Glutamatergic neuron (in vitro differentiated cells): ENCODE data around the gene AP3D1. TPM values are rescaled to one million over a fixed set of nuclear protein-coding genes. Genes with fewer than 3 reads are reported as not detected.

Experiments
- DNase-seq: peaks from one replicate; pipeline ENCODE4 v3.0.0; 2022
- H3K27ac Mint-ChIP-seq: one replicate; pipeline ENCODE4 v1.8.0; 2020; ENCODE audit warnings: mild to moderate bottlenecking, mixed read lengths, inconsistent platforms; ENCODE audit not compliant: unreplicated experiment
- H3K27me3 Mint-ChIP-seq: one replicate; pipeline ENCODE4 v1.8.0; 2020; ENCODE audit warnings: mild to moderate bottlenecking, moderate library complexity, mixed read lengths, inconsistent platforms; ENCODE audit not compliant: unreplicated experiment
- H3K36me3 Mint-ChIP-seq: one replicate; pipeline ENCODE4 v1.8.0; 2020; ENCODE audit warnings: mild to moderate bottlenecking, mixed read lengths, inconsistent platforms; ENCODE audit not compliant: unreplicated experiment
- H3K4me1 Mint-ChIP-seq: one replicate; pipeline ENCODE4 v1.8.0; 2020; ENCODE audit warnings: mild to moderate bottlenecking, low read depth, mixed read lengths, inconsistent platforms; ENCODE audit not compliant: unreplicated experiment
- H3K4me3 Mint-ChIP-seq: one replicate; pipeline ENCODE4 v1.8.0; 2020; ENCODE audit warnings: mild to moderate bottlenecking, mixed read lengths, inconsistent platforms; ENCODE audit not compliant: unreplicated experiment
- H3K9me3 Mint-ChIP-seq: one replicate; pipeline ENCODE4 v1.8.0; 2020; ENCODE audit warnings: mild to moderate bottlenecking, moderate library complexity, mixed read lengths, inconsistent platforms; ENCODE audit not compliant: unreplicated experiment
- total RNA-seq: library from RNA; stranded (reverse); fragmentation: NEBNext Ultra II Directional; extraction: Animal tissue kit (Norgen Biotek cat#: 25700); gene quantifications from one replicate; pipeline ENCODE4 v1.2.1, GENCODE V29; 2021; ENCODE audit not compliant: unreplicated experiment
- TF ChIP-seq, protein P1 (sequence below): fragments of 200-600 bp; sonication (generic); IDR thresholded peaks from one replicate; pipeline ENCODE4 v1.5.0; 2021; ENCODE audit not compliant: partially characterized antibody, unreplicated experiment

AP3D1 gene
- total RNA-seq, 1 donor from 2014 or later, result 133 TPM

DNA sequence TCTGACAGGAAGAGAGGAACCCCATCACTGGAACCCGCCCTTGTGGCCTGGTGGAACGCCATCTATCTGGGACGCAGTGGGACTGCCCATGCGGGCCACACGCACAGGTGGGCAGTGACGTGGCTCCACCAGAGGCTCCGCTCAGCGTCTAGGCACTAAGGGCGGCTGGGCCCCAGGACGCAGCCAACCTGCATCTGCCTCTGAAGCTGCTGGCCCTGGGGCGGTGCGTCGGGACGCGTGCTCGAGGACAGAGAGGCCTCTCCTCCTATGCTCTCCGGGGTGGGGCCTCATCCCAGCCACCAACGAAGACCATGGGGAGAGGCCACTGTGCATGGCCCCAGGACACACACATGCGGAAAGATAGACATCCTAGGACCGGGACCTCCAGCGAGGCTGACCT is 36.5 kb downstream of the AP3D1 start:
- Mint-ChIP-seq H3K4me3 (no peak overlapping the region), H3K9me3 (peaks cover 1% of the 10 kb centered on the region), H3K36me3 (no peaks in the 10 kb centered on the region), H3K4me1 (no peaks in the 10 kb centered on the region), H3K27me3 (no peaks in the 10 kb centered on the region), H3K27ac (no peak overlapping the region)
- DNase-seq, result no peak
- TF ChIP-seq, protein P1, sequence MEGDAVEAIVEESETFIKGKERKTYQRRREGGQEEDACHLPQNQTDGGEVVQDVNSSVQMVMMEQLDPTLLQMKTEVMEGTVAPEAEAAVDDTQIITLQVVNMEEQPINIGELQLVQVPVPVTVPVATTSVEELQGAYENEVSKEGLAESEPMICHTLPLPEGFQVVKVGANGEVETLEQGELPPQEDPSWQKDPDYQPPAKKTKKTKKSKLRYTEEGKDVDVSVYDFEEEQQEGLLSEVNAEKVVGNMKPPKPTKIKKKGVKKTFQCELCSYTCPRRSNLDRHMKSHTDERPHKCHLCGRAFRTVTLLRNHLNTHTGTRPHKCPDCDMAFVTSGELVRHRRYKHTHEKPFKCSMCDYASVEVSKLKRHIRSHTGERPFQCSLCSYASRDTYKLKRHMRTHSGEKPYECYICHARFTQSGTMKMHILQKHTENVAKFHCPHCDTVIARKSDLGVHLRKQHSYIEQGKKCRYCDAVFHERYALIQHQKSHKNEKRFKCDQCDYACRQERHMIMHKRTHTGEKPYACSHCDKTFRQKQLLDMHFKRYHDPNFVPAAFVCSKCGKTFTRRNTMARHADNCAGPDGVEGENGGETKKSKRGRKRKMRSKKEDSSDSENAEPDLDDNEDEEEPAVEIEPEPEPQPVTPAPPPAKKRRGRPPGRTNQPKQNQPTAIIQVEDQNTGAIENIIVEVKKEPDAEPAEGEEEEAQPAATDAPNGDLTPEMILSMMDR, result no peak

DNA sequence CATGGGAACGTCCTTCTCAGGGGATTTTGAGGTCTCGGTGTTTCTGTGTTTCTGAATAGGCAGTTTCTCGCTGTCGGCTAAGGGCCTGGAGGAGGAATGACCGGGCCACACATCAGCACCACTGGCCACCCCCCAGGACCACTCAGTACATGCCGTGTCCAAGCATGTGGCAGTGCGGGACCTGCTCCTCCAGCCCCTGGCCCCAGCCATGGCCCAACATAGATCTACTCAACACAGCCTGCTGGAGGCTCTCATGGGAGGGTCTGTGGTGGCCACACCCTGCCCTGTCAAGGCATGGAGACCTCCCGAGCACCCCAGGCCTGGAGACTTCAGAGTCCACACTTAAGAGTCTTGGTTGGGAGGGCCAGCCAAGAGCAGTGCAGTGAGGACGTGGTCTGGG is 37.1 kb downstream of the AP3D1 start:
- Mint-ChIP-seq H3K4me3 (peak overlapping the region; percentile 8), H3K27ac (peak overlapping the region; percentile 3), H3K27me3 (no peaks in the 10 kb centered on the region), H3K4me1 (no peaks in the 10 kb centered on the region), H3K9me3 (peaks cover 1% of the 10 kb centered on the region), H3K36me3 (no peaks in the 10 kb centered on the region)
- DNase-seq, result no peak
- TF ChIP-seq, protein P1, result no peak

DNA sequence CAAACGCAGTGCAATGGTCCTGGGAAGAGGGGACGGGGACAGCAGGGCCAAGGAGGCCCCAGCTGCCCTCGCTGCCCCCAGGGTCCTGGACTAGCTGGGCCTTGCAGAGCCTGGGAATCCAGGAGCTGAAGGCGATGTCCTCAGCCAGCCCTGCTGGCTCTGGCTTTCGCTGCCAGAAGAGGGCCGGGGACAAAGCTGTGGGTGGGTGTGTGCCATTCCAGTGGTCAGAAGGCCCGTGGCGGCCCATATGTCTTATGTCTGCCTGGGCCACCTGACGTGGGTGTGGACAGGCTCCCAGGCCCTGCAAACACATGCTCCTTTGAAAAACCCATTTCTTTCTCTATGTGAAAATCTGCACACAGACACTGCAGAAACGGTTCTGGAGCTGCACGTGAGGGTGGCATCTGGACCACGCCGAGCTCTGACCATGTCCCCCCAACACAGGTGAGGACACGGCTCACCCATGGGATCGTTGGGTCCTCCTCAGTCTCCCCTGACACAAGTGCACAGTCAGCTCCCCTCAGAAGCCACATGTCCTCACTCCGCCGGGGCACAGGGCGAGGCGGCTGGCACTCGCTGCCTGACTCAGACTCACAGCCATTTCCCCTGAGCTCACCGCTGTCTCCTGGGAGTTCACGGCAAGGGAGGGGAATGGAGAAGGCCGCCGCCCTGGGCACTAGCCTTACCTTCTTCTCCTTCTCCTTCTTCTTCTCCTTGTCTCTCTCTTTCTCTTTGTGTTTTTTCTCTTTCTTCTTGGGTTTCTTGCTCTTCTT is 37.7 kb downstream of the AP3D1 start:
- peak overlapping the region; percentile 8 for H3K4me3 Mint-ChIP-seq
- H3K27me3 Mint-ChIP-seq, result no peaks in the 10 kb centered on the region
- no peak for DNase-seq

DNA sequence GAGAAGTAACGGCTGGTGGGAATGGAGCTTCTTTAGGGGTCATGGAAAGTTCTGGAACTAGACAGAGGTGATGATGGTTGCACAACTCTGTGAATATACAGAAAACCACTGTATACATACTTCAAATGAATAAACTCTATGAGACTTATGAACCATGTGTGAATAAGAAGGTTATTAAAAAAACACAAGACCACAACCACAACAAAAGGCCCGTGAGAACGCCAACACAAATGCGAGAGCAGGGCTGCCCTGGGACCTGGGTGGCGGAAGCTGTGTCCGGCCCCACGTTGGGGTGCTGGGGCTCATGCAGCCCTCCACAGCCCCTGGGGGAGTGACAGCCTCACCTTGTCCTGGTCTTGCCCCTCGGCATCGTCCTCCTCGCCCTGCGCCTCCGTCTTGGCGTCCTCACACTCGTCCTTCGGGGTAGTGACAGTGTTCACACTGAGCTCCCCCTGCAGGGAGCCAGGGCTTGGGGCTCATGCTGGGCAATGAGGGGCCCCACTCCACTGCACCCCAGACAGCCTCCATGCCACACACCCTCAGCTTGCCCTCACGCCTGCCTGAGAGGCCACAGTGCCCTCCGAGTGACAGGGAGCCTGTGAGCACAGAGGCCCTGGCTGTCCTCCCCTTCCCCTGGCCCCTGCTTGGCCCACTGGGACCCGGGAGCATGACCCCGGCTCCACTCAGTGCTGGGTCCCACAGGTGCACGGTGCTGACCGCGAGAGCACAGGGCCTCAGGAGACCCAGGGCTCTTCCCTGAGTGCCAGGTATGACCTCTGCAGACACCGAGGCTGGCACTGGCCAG is 38.6 kb downstream of the AP3D1 start:
- Mint-ChIP-seq H3K4me1 (no peaks in the 10 kb centered on the region), H3K27me3 (peaks cover 3% of the 10 kb centered on the region), H3K4me3 (no peak overlapping the region), H3K36me3 (no peaks in the 10 kb centered on the region), H3K27ac (no peak overlapping the region), H3K9me3 (peaks cover 4% of the 10 kb centered on the region)
- TF ChIP-seq, protein P1, result no peak
- no peak for DNase-seq

More for the DNA sequence above, 37.7 kb downstream of the AP3D1 start:
- H3K27ac Mint-ChIP-seq, result peak overlapping the region; percentile 3
- no peaks in the 10 kb centered on the region for H3K4me1 Mint-ChIP-seq
- peaks cover 1% of the 10 kb centered on the region for H3K9me3 Mint-ChIP-seq
- no peaks in the 10 kb centered on the region for H3K36me3 Mint-ChIP-seq
- TF ChIP-seq, protein P1, result no peak

DNA sequence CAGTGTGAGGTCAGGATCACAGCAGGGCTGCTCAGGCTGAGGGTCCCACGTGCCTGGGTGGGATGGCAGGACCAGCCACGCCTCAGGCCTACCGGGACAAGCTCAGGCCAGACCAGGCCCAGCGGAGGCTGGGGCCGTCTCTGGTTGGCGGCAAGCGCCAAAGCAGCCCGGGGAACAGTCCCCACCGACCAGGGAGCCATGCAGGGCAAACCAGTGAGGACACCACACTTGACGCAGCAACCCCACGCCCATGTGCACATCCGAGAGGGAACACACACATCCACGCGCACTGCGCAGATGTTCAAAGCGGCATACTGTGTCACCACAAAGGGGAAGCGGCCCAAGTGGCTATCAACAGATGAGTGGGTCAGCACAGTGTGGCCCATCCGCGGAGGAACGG is 39.5 kb downstream of the AP3D1 start:
- peaks cover 5% of the 10 kb centered on the region for H3K27me3 Mint-ChIP-seq
- peaks cover 5% of the 10 kb centered on the region for H3K9me3 Mint-ChIP-seq
- H3K36me3 Mint-ChIP-seq, result no peaks in the 10 kb centered on the region
- no peak for DNase-seq
- no peak overlapping the region for H3K4me3 Mint-ChIP-seq
- TF ChIP-seq, protein P1, result no peak
- no peak overlapping the region for H3K27ac Mint-ChIP-seq
- H3K4me1 Mint-ChIP-seq, result no peaks in the 10 kb centered on the region
